ENCODE data around the gene GAL3ST1.

The GAL3ST1 gene

GRCh38 chr22:30582051-30582450 is 7.6 kb upstream of the GAL3ST1 start:
- Histone ChIP-seq H3K27ac (no peak overlapping the region), H3K4me3 (ENCODE audit: low read depth, low read length) (no peak overlapping the region), H3K36me3 (peaks cover 86% of the 10 kb centered on the region), H3K27me3 (ENCODE audit: insufficient read depth, low read depth, severe bottlenecking) (no peaks in the 10 kb centered on the region), H3K9me3 (ENCODE audit: severe bottlenecking) (no peaks in the 10 kb centered on the region)
- no peak for DNase-seq
- no peak for TF ChIP-seq CTCF (IDR thresholded peaks at IDR 0.05; ENCODE audit: low read depth, low read length)

GRCh38 chr22:30580896-30581295 is 6.4 kb upstream of the GAL3ST1 start:
- Histone ChIP-seq H3K9me3 (ENCODE audit: severe bottlenecking) (no peaks in the 10 kb centered on the region), H3K36me3 (peaks cover 84% of the 10 kb centered on the region), H3K27ac (no peak overlapping the region), H3K27me3 (ENCODE audit: insufficient read depth, low read depth, severe bottlenecking) (no peaks in the 10 kb centered on the region), H3K4me3 (ENCODE audit: low read depth, low read length) (no peak overlapping the region)
- DNase-seq: no peak
- no peak for TF ChIP-seq CTCF (IDR thresholded peaks at IDR 0.05; ENCODE audit: low read depth, low read length)

DNA sequence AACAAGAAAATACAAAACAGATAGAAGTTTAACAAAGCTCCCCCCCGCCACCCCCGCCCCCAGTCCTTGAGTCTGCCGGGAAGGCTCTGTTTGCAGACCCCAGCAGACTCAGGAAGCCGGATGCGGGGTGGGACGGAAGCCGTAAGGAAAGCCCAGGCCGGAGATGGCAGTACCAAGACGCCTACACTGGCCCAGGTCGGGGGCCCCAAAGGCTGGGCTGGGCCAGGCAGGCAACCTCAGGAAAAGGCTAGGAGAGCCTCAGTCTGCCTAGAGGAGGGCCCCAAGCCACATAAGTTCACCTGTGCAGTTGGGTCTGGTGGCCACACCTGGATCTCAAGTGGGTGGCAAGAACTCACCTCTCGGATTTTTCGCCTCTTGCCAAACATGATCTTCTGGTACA is 4.0 kb upstream of the GAL3ST1 start:
- Histone ChIP-seq H3K27ac (no peak overlapping the region), H3K36me3 (peaks cover 70% of the 10 kb centered on the region)

DNA sequence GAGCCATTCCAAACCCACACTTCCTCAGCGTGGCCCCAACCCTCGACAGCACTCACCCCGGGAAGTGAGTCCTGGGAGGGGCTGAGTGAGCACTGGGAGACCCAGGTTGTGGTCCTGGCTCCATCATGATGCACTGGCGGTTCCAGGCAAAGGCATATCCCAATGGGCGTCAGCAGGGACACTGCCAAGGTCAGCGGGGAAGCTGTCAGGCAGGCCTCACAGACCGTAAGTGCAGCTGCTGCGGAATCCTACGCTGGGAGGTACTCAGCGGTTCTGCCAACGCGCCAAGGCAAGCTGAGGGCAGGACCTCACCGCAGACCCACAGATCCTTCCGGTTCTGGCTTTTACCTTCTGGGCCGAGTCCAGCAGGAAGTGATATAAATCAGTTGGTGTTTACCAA is 1.4 kb upstream of the GAL3ST1 start:
- no peak for DNase-seq
- H3K4me3 ChIP-seq (ENCODE audit: low read depth, low read length): no peak overlapping the region
- H3K27me3 ChIP-seq (ENCODE audit: insufficient read depth, low read depth, severe bottlenecking): no peaks in the 10 kb centered on the region
- no peaks in the 10 kb centered on the region for H3K9me3 ChIP-seq (ENCODE audit: severe bottlenecking)
- H3K36me3 ChIP-seq: peaks cover 48% of the 10 kb centered on the region
- TF ChIP-seq CTCF (IDR thresholded peaks at IDR 0.05; ENCODE audit: low read depth, low read length): no peak
- no peak overlapping the region for H3K27ac ChIP-seq

More for the DNA sequence above, 4.0 kb upstream of the GAL3ST1 start:
- Histone ChIP-seq H3K27me3 (ENCODE audit: insufficient read depth, low read depth, severe bottlenecking) (no peaks in the 10 kb centered on the region), H3K4me3 (ENCODE audit: low read depth, low read length) (no peak overlapping the region), H3K9me3 (ENCODE audit: severe bottlenecking) (no peaks in the 10 kb centered on the region)
- no peak for DNase-seq
- no peak for TF ChIP-seq CTCF (IDR thresholded peaks at IDR 0.05; ENCODE audit: low read depth, low read length)

- peak; percentile 33 for DNase-seq
- Histone ChIP-seq H3K27me3 (ENCODE audit: insufficient read depth, low read depth, severe bottlenecking) (no peaks in the 10 kb centered on the region), H3K9me3 (ENCODE audit: severe bottlenecking) (no peaks in the 10 kb centered on the region), H3K36me3 (peaks cover 41% of the 10 kb centered on the region), H3K4me3 (ENCODE audit: low read depth, low read length) (peak overlapping the region; percentile 48), H3K27ac (no peak overlapping the region)
- TF ChIP-seq CTCF (IDR thresholded peaks at IDR 0.05; ENCODE audit: low read depth, low read length): peak; percentile 58
Measured at GRCh38 chr22:30574997-30575671, 669 bp upstream of the GAL3ST1 start.

DNA sequence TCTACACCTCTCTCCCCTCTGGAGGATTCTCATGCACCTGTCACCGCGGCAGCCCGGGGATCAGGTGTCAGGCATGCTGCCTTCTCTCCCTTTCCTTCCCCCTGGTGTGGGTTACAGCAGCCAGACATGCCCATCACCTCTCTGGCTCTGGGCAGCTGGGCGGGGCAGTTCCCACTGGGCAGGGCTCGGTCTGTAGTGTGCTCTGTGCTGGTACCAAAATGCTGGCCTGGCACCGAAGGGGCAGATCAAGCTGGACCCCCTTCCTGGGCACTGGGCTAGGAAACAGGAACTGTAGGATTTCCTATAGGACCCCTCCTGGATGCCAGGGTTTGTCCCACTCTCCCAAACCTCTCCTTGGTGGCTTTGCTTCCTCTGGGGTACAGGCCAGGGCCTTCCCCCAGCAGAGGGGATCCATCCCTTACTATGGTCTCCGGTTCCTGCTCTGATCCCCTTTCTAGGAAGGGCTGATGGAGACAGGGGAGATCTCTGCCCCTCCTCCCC is 821 bp downstream of the GAL3ST1 start:
- peak overlapping the region; percentile 40 for H3K4me3 ChIP-seq (ENCODE audit: low read depth, low read length)
- no peak overlapping the region for H3K27ac ChIP-seq
- H3K27me3 ChIP-seq (ENCODE audit: insufficient read depth, low read depth, severe bottlenecking): no peaks in the 10 kb centered on the region
- no peak for TF ChIP-seq CTCF (IDR thresholded peaks at IDR 0.05; ENCODE audit: low read depth, low read length)
- H3K9me3 ChIP-seq (ENCODE audit: severe bottlenecking): no peaks in the 10 kb centered on the region
- H3K36me3 ChIP-seq: peaks cover 28% of the 10 kb centered on the region
- no peak for DNase-seq

Data from WERI-Rb-1 (cell line).